ENCODE data around the gene MYBPC2.

GRCh38 chr19:50420127-50420526 is 12.6 kb upstream of the MYBPC2 start:
- TF ChIP-seq CTCF (IDR thresholded peaks at IDR 0.05) (no peak), EP300 (IDR thresholded peaks at IDR 0.05) (no peak)

Data from upper lobe of left lung (tissue), 4 donors.